GM10266 (cell line): ENCODE results near the gene ZKSCAN1.

Experiments used
- DNase-seq: peaks from one replicate; pipeline ENCODE4 v3.0.0; 2012; ENCODE audit errors: extremely low spot score
- CTCF ChIP-seq: IDR thresholded peaks from 2 replicates; pipeline ENCODE4 v1.5.1; 2012; ENCODE audit warnings: mild to moderate bottlenecking, low read depth; ENCODE audit not compliant: control insufficient read depth, insufficient read depth; ENCODE audit errors: missing control alignments

Gene ZKSCAN1

GRCh38 chr7:100064162-100064561, 48.8 kb downstream of the ZKSCAN1 start:
- TF ChIP-seq CTCF, result no peak
- no peak for DNase-seq

- no peak for DNase-seq
- no peak for TF ChIP-seq CTCF
Measured at GRCh38 chr7:100065452-100066186, 50.2 kb downstream of the ZKSCAN1 start.

GRCh38 chr7:100066953-100067352, 51.6 kb downstream of the ZKSCAN1 start:
- DNase-seq, result no peak
- TF ChIP-seq CTCF, result no peak

GRCh38 chr7:100069991-100070390, 54.6 kb downstream of the ZKSCAN1 start:
- no peak for TF ChIP-seq CTCF
- DNase-seq, result no peak

- DNase-seq, result no peak
- TF ChIP-seq CTCF, result no peak
Measured at GRCh38 chr7:100071018-100071723, 55.8 kb downstream of the ZKSCAN1 start.

- no peak for DNase-seq
- no peak for TF ChIP-seq CTCF
Measured at GRCh38 chr7:100072462-100072861, 57.1 kb downstream of the ZKSCAN1 start.

- no peak for TF ChIP-seq CTCF
- DNase-seq, result no peak
Measured at GRCh38 chr7:100074841-100075240, 59.4 kb downstream of the ZKSCAN1 start.
